ENCODE data around the gene LGR6. TPM values are rescaled to one million over a fixed set of nuclear protein-coding genes. Genes with fewer than 3 reads are reported as not detected.
A peak's percentile ranks its signal among the peaks of the same experiment; 100 is the strongest.
"Not testable (repeated sequence)": the region's sequence is repeated elsewhere in the genome, so short reads cannot be mapped to it uniquely, and the experiment has no call there.

Gene LGR6
- polyA plus RNA-seq, 4 donors = 0.64 to 1.3 (median 1.1) TPM

DNA sequence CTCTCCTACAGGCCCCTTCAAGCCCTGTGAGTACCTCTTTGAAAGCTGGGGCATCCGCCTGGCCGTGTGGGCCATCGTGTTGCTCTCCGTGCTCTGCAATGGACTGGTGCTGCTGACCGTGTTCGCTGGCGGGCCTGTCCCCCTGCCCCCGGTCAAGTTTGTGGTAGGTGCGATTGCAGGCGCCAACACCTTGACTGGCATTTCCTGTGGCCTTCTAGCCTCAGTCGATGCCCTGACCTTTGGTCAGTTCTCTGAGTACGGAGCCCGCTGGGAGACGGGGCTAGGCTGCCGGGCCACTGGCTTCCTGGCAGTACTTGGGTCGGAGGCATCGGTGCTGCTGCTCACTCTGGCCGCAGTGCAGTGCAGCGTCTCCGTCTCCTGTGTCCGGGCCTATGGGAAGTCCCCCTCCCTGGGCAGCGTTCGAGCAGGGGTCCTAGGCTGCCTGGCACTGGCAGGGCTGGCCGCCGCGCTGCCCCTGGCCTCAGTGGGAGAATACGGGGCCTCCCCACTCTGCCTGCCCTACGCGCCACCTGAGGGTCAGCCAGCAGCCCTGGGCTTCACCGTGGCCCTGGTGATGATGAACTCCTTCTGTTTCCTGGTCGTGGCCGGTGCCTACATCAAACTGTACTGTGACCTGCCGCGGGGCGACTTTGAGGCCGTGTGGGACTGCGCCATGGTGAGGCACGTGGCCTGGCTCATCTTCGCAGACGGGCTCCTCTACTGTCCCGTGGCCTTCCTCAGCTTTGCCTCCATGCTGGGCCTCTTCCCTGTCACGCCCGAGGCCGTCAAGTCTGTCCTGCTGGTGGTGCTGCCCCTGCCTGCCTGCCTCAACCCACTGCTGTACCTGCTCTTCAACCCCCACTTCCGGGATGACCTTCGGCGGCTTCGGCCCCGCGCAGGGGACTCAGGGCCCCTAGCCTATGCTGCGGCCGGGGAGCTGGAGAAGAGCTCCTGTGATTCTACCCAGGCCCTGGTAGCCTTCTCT is 124.6 kb downstream of the LGR6 start:
- no peak for DNase-seq (ENCODE audit: low read depth in 4 of 4, low spot score in 3 of 4)

DNA sequence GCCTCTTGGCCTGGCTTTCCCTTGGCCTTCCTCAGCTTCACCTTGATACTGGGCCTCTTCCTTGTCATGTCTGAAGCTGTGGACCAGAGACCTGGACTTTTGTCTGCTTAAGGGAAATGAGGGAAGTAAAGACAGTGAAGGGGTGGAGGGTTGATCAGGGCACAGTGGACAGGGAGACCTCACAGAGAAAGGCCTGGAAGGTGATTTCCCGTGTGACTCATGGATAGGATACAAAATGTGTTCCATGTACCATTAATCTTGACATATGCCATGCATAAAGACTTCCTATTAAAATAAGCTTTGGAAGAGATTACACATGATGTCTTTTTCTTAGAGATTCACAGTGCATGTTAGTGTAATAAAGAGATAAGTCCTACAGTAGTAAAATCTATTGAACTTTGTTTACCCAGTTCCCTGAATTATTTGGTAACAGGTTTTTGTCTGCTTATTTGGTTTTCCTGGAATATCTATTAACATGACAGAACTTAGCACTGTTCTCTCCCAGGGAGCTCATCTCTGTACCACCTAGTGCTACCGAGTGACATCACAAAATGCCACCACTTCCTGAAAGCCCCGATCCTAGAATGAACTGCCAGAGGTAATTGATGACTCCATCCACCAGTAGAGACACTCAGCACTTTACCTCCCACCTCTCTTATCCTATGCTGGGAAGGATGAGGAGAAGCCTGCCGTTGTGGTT is 125.9 kb downstream of the LGR6 start:
- DNase-seq (ENCODE audit: low read depth in 4 of 4, low spot score in 3 of 4) = no peak

DNA sequence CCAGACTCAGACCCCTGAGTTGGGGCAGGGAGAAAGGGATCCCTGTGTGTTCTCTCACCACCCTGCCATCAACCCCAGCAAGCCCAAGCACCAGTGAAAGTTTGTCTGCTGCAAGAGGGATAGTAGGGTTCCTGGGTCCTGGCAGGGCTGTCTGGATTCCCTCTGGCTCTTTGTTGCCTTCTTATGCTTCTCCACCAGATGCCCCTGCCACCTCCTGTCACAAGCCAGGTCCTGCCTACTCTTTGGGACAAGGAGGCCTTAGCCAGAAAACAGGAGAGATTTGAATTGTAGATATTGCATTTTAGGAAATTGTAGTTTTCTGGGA is 126.4 kb downstream of the LGR6 start:
- no peak for DNase-seq (ENCODE audit: low read depth in 4 of 4, low spot score in 3 of 4)

DNA sequence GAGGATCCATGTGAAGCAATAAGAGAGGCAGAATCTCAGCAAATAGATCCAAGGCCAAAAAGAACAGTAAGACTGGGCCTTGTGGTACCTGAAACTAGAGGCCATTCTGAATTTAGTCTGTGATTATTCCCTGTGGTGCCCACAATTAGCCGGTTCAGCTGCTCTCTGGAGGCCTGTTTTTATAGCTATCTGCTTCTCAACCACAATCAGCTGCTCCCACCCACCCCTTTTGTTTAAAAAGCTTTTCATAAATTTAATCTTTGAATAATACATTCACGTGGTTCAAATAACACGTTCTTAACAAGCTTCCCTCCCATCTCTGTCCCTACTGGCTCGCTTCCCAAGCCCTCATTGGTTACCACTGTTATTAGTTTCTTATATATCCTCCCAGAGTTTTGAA is 130.1 kb downstream of the LGR6 start:
- DNase-seq (ENCODE audit: low read depth in 4 of 4, low spot score in 3 of 4) = no peak

DNA sequence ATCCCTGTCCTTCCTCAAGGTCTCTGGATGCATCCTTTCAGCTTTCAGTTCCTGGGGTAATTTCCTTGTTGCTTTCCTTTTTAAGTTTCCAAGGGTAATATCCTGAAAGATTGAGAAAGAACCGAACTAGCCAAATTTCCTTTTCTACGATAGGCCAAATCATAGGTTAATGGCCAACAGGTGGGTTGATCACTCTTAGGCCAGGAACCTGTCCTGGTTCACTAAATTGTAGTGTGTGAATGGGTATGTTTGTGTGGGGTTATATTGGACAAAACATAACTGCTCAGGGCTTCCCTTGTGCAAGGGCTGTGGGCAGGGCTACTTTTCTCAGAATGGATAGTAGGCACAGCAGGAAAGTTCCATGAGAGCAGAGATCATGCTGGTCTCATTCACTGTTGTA is 131.0 kb downstream of the LGR6 start:
- no peak for DNase-seq (ENCODE audit: low read depth in 4 of 4, low spot score in 3 of 4)

DNA sequence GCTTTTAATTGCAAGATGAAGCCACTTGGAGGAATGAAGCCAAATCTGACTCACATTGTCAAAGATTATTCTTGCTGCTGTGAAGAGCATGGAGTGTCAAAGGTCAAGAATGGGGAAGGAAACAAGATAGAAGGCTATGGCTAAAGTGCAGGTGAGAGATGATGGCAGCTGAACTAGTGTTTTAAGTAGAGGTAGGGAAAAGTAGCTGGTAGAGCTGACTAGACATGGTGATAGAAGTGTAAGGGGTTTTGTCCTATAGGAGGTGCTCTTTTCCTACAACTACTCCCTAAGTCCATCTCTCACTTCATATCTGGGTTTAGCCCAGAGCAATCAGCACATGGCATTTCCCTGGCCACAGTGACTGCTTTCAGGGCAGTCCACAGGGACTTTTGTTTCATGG is 136.3 kb downstream of the LGR6 start:
- DNase-seq (ENCODE audit: low read depth in 4 of 4, low spot score in 3 of 4) = no peak

- DNase-seq (ENCODE audit: low read depth in 4 of 4, low spot score in 3 of 4) = no peak
Observed at GRCh38 chr1:202333861-202334260, 140.3 kb downstream of the LGR6 start.

GRCh38 chr1:202343652-202344349 is 150.2 kb downstream of the LGR6 start:
- peak in 1 of 4 donors; percentile 24 for DNase-seq (ENCODE audit: low read depth in 4 of 4, low spot score in 3 of 4)

GRCh38 chr1:202348005-202348508 is 154.5 kb downstream of the LGR6 start:
- DNase-seq (ENCODE audit: low read depth in 4 of 4, low spot score in 3 of 4) = no peak

- DNase-seq (ENCODE audit: low read depth in 4 of 4, low spot score in 3 of 4) = peak; percentile 93 to 98 (median 98)
Observed at GRCh38 chr1:202348509-202349205, 155.1 kb downstream of the LGR6 start, which contains the start of gene PPP1R12B. PPP1R12B (plus strand) TSS chr1:202348699; CDS start chr1:202348852, 153 bp downstream.

- DNase-seq (ENCODE audit: low read depth in 4 of 4, low spot score in 3 of 4) = peak in 2 of 4 donors; percentile 10 to 33
Observed at GRCh38 chr1:202349206-202349928, 155.8 kb downstream of the LGR6 start.

GRCh38 chr1:202351725-202352124 is 158.1 kb downstream of the LGR6 start:
- no peak for DNase-seq (ENCODE audit: low read depth in 4 of 4, low spot score in 3 of 4)

- not testable (repeated sequence) for DNase-seq (ENCODE audit: low read depth in 4 of 4, low spot score in 3 of 4)
Observed at GRCh38 chr1:202352583-202353197, 159.1 kb downstream of the LGR6 start.

- no peak for DNase-seq (ENCODE audit: low read depth in 4 of 4, low spot score in 3 of 4)
Observed at GRCh38 chr1:202355944-202356553, 162.4 kb downstream of the LGR6 start.

GRCh38 chr1:202357506-202357905 is 163.9 kb downstream of the LGR6 start:
- DNase-seq (ENCODE audit: low read depth in 4 of 4, low spot score in 3 of 4) = no peak

DNA sequence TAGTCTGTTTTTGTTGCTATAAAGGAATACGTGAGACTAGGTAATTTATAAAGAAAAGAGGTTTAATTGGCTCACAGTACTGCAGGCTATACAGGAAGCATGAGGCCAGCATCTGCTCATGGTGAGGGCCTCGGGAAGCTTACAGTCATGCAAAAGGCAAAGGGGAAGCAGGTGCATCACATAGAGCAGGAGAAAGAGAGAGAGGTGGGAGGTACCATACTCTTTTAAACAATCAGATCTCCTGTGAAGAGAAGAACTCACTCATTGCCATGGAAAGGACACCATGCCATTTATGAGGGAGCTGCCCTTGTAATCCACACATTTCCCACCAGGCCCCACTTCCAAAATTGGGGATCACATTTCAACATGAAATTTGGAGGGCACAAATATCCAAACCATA is 167.6 kb downstream of the LGR6 start:
- no peak for DNase-seq (ENCODE audit: low read depth in 4 of 4, low spot score in 3 of 4)

DNA sequence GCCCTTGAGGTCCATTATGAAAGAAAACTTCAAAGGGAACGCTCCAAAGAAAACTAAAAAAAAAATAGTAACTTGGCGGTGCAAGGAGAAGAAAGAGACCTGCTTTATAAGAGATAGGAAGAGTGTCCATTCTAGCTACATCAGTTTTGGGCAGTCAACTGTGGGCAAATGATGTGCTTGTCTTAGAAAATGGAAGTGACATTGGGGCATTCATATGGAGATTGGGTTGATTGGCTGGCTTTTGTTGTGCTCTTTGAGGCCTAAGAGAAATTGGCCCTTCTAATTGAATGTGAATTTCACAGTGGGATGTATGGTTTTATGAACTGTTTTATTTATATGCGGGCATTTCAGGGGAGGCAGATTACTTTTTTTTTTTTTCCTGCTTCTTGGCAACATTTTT is 168.1 kb downstream of the LGR6 start:
- no peak for DNase-seq (ENCODE audit: low read depth in 4 of 4, low spot score in 3 of 4)

GRCh38 chr1:202362212-202362611 is 168.6 kb downstream of the LGR6 start:
- DNase-seq (ENCODE audit: low read depth in 4 of 4, low spot score in 3 of 4) = no peak
